SHP77 (cell line): ENCODE results near the gene BIRC2.

Experiments
- DNase-seq, 2 experiments: peaks; one replicate each; lab custom pipeline; 2025; lab: John Stamatoyannopoulos, UW

BIRC2 gene

DNA sequence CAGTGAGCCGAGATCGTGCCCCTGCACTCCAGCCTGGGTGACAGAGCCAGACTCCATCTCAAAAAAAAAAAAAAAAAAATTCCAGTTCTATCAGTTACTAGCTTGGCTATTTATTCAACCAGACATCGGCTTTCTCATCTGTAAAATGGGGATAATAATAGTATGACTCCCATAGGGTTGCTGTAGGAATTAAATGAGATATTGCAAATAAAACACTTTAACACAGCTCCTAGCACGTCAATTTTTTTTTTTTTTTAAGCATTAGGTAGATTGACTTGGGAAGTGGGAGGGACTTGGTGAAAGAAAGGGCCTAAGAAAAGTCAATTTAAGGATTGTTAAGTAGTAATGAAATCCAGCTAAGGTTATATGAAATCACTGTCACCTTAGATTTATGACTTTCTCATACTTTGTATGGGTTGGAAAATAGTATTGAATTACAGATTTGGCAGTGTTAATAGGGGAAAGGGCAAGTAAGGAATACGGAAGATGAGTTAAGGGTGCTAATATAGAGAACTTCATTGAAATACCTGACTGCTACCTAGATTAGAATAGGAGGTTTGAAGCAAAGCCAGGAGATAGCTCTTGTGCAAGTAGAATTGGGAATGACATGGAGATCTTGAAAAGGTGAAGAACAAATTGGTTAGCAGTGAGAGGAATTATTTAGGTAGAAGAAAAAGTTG, 28.8 kb downstream of the BIRC2 start:
- no peak for DNase-seq

DNA sequence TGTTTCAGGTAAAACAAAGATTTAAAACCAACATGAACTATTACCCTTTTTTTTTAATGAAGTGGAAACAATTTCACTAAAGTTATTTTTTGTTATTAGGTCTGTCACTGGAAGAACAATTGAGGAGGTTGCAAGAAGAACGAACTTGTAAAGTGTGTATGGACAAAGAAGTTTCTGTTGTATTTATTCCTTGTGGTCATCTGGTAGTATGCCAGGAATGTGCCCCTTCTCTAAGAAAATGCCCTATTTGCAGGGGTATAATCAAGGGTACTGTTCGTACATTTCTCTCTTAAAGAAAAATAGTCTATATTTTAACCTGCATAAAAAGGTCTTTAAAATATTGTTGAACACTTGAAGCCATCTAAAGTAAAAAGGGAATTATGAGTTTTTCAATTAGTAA, 30.9 kb downstream of the BIRC2 start:
- DNase-seq = no peak

DNA sequence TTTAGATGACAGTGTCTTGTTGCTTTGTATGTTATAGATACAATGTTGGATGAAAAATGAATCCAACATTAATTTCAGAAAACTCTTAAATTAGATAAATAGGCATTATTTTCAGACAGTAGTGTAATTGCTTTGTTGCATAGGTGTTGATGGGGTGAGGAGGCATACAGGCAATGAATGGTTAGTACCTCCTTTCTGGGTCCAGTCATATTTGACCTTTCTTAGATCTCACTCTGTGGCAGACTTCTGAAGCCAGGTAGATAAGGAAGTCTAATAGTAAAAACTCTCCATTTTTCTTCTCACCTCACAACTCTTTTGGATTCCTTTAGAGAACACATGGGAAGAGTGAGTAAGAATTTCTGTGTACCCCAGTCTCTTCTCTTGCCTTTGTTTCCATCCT, 31.8 kb downstream of the BIRC2 start:
- no peak for DNase-seq

DNA sequence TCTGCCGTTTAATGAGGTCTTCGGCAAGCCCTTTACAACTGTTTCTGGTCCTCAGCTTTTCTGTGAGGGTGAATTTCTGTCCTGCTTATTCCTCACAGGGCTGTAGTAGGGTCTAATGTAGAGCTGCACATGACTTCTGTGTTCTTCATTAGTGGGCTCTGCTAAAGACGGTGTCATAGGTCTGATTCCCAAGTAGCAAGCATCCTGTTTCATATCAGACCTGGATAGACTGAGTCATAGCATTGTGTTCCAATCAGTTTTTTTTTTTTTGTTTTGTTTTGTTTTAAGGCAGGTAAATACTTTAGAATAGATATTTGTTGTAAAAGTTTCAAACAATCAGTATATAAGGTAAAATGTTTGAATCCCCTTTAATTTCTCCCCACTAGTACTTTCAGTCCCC, 35.4 kb downstream of the BIRC2 start:
- DNase-seq = no peak

DNA sequence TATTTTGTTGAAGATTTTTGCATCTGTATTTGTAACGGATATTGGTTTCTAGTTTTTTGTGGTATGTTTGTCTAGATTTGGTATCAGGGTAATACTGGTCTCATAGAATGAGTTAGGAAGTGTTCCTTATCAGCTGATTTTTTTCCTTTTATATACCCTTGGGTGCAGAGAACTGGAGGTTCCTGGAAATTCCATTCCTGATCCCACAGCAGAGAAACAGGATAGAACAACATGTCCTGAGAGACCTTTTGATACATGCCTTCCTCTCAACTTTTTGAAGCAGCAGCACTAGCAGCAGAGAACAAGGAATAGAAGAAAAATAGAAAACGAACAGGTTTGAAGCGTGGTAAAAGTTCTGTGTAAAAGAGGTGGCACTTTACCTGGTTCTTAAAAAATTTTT, 36.8 kb downstream of the BIRC2 start:
- no peak for DNase-seq

DNA sequence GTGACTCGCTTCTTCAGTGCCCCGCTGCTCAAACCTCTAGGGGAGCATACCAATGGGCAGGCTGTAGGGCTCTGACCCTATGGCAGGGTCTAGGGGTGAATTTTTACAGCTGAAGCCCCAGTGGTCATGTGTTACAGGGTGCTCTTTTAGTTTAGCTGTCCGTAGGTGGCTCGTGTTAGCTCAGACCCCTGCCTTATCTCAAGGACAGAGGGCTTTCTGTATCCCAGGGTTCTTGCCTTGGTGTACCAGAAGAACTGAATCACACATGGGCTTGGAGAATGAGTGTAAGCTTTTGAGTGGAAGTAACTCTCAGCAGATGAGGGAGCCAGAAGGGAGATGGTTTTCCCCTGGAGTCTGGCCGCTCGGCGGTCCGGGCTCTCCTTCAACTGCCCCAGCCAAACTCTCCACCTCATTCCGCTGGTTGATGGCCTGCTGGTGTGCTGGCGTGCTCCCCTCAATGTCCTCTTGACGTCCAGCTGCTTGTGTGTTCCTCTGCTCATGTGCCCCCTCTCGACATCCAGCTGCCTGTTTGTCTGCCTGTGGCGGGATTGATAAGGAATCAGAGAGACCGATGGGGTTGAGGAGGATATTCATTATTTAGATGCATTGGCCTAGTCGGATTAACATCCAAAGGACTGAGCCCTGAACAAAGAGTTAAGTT, 37.5 kb downstream of the BIRC2 start:
- DNase-seq = no peak

DNA sequence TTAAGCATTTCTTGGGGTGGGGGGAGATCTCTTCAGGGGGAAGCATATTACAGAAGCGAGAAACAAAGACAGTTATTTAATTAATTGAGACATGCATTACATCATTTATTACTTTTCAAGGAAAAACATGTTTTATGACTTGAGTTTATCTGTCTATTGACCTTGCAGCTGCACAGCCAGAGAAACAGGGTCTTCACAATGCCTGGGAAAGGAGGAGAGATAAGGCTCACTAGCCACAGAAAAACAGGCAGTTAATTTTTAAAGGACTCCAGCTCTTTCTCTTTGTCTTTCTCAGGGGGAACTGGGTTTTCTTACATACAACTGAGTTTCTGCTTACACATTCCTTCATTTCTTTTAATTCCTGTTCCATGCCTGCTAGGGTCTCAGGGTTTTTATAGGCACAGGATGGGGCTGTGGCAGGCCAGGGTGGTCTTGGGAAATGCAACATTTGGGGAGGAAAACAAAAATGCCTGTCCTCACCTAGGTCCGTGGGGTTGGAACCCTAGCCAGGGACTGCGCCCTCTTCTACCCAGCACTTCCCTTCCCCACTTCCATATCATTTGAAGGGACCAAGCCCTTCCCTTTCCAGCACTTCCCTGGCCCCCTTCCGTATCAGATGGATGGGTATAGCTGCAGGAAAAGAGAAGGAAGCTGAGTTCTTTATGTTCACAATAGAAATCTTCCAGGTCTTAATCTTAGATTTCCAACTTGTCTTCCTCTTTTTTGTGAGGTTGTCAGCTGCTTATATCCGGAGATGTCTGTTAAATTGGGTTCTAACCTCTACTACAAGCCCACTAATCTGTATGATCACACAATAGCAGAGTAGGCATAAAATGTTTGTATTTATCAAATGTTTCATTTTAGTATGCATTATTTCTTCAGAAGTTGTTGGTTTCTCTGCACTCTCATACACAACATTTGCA, 38.3 kb downstream of the BIRC2 start:
- no peak for DNase-seq

DNA sequence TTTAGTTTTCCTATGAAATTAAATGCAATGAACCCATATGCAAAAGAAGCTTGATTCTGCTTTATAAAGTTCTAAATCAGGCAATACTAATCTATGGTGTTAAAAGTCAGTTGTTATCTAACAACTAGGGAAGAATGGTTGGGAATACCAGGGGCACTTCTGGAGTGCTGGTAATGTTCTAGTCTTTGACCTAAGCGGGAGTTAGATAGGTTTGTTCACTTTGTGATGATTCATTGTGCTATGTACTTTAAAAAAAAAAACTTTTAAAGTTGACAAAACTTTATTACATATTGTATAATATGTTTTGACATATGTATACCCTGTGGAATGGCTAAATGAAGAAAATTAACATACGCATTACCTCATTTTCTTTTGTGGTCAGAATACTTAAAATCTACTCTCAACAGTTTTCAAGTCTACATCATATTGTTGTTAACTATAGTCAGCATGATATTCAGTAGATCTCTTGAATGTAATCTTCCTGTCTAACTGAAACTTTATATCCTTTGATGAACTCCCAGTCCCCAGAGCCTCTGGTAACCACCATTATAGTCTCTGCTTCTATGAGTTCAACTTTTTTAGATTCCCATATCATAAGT, 39.2 kb downstream of the BIRC2 start:
- no peak for DNase-seq

DNA sequence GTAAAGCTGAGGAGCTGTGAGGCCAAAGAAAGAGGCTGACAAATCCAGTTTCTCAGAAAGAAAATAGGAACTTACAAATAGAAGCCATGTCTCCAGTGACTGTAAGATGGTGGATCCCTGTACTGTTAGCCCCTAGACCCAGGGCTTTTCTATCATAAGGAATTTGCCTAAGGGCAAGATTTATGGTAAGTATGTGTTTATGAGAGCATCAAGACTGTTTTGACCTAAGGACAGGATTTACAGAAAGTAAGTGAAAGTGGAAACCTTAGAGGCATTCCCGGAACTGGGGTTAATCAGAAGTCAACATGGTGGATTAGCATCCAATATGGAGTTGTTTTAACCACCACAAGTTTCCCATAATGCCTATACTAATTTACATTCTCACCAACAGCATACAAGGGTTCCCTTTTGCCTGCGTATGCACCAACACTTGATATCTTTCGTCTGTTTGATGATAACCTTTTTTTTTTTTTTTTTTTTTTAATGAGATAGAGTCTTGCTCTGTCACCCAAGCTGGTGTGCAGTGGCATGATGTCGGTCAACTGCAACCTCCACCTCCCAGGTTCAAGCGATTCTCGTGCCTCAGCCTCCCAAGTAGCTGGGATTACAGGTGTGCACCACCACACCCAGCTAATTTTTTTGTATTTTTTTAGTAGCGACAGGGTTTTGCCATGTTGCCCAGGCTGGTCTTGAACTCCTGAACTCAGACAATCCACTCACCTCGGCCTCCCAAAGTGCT, 40.2 kb downstream of the BIRC2 start:
- no peak for DNase-seq

DNA sequence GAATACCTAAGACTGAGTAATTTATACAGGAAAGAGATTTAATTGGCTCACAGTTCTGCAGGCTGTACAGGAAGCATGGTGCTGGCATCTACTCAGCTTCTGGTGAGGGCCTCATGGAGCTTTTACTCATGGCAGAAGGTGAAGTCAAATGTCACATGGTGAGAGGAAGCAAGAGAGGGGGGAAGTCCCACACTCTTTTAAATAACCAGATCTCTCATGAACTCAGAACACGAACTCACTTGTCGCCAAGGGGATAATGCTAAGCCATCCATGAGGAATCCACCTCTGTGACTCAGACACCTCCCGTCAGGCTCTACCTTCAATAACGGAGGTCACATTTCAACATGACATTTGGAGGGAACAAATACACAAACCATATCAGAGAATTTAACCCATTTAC, 42.2 kb downstream of the BIRC2 start:
- no peak for DNase-seq

DNA sequence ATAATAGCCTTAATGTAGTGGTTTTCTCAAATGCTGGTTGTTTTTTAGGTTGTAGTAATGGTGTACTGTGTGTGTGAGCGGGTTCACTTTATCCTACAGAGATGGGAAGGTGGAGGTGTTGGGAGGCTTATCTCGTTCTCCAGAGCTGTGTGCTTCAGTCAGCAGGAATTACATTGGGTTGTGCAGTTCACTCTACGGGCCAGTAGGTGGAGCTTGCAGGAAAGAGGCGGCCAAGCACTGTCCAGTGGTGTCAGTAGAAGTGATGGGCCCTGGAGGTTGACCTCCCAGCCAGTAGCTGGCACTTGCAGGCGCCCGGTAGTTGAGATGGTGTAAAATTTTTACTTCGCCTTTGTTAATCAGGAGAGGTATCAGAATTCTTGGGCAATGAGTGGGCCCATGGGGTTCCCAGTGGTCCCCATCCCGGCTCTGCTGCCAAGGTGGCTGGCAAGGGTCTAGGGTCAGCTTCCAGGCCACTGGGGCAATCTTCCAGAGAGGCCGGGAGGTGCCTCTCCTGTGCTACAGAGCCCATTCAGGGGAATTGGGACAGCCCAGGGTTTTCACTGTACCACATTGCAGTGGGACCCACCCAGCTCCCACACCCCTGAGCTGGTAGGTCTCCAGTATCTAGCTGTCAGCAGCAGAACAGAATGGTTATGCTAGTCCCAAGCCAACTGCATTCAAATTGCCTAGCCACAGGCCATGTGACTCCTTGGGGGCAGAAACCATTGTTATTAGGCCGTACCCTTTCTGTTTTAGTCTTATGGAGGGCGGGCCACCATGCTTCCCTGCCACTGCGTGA, 43.9 kb downstream of the BIRC2 start:
- peak; percentile 28 to 58 for DNase-seq

DNA sequence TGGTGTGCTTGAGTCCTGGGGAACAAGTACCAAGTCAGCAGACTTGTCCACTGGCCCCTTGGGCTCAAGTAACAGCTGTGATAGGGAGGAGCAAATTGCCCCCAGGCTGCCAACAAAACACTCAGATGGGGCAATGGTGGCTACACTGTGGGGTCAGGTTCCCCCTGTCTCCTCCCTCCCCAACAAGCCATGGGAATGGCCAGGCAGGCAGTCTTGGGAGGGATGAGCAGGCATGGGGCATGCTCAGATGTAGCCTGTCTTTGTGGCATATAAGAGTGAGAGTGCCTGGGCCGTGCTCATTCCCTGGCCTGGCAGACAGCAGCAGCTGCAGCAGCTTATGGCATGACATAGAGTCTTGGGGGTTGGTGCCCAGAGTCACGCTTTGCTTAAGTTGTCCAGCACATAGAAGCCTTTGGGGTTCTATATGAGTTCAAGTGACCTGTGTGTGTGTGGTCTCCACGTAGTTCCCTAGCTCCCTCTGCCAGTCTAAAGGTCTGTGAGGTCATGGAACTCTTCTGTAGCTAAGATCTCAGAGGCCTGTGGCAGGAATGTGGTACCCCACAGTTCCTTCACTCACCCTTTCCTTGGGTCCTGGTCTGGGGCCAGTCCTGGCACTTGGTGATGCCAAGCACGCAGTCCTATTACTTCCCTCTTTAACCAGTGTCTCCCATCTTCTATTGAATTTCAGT, 44.7 kb downstream of the BIRC2 start:
- no peak for DNase-seq

DNA sequence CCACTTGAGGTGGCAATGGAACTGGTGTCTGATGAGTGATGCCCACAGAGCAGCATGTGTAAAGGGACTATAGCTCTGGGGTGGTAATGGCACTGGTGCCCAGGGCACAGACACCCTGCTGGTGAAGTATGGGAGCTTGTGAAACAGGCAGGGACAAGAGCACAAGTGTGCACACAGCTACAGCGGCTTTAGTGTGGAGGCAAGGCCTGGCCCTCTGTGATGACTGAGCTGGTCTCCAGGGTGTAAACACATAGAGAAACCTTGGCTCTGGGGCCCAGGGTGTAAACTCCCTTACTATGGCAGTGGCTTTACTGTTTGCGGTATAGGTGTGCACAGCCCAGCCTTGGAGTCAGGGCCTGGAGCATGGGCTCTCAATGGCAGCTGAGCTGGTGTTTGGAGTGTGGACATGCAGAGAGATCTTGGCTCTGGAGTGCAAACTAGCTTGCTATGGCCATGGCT, 46.3 kb downstream of the BIRC2 start:
- no peak for DNase-seq

DNA sequence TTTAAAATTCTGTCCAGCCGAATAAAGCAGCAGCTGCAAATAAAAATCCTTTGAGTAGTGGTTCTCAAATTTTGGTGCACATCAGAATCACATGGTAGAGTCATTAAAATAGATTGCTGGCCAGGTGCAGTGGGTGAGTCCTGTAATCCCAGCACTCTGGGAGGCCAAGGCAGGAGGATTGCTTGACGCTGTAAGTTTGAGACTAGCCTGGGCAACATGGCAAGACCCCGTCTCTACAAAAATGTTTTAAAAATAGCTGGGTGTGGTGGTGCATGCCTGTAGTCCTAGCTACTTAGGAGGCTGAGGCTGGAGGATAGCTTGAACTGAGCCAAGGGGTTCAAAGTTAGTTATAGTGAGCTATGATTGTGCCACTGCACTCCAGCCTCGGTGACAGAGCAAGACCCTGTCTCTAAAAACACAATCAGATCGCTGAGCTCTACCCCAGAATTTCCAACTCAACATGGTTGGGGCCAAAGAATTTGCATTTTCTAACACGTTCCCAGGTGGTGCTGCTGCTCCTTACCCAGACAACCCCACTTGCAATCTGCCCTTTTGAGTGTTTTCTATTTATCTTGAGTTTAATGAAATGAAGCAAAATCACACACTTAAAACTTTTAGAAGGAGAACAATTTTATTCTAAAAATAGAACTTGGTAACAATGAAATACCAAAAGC, 48.8 kb downstream of the BIRC2 start:
- DNase-seq = no peak

DNA sequence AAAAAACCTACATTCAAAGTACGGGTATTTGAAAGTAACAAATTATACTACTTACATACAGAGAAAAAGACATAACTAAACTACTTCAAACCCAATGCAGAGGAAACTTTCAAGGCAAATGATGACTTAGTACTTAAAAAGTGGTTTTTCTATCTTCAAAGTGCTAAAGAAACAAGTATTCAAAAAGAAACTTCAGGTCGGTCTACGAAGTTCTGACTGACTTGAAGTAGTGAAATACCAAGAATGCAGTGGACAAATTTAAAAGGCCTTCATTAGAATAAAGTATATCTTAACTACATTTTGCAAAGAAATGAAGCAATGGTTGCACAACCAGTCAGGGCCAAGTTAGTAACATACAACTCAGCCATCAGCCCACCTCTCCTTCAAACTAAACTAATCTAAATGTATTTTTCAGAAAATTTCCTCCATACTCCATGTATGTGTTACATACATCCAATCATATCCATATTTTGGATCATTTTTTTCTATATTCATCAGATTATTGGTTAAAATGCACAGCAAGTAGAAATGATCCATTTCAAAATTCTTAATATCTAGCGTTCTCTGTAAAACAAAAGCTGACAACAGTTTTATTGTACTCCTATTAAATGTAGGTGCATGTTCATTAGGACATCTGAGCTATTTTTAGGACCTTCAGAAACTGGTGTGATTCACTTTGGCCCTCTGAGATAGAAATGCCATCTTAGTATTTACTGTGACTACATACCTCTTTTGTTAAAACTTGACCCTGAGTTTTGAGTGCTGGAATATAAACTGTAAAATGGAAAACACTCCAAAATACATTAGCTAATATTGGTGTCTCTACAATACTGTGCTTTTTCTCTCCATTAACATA, 49.9 kb downstream of the BIRC2 start:
- DNase-seq = no peak

DNA sequence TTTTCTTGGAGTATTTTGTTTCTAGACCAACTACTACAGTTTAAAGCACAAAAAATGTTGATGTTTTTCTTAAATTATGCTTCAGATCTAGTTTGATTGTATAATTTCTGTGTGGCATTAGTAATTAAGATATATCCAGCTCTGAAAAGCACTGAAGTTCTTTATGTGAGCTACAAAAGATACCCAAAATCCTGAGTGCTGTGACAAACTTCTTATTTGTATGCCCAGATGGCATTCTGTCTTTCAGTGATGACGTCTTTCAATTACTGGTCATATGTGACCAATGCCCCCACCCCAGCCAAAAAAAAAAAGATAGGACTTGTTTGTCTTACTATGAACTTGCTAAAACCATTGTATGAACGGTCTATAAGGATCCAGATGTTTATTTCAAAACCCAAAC, 51.3 kb downstream of the BIRC2 start:
- DNase-seq = no peak

DNA sequence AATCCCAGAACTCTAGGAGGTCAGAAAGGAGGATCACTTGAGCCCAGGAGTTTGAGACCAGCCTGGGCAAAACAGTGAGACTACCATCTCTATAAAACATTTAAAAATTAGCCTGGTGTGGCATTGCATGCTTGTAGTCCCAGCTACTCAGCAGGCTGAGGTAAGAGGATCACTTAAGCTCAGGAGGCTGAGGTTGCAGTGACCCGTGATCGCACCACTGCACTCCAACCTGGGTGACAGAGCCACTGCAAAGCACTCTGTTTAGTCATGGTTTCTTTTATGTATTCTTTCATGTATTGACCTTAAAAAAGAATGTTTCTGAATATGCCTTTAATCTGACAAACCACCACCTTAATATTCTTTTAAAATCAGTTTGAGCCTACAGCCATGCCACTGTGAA, 52.2 kb downstream of the BIRC2 start:
- DNase-seq = no peak

DNA sequence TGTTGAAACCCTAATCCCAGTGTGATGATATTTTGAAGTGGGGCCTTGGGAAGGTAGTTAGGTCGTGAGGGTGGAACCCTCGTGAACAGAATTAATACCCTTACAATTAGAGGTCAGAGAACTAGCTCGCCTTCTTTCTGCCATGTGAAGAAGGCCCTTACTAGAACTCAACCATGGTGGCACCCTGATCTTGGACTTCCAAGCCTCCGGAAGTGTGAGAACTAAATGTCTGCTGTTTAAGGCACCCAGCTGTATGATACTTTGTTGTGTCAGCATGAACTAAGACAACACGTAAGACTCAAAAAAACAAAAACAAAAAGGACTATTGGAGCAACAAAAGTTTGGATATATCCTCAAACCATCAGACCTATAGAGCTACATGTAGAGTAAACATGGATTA, 53.6 kb downstream of the BIRC2 start:
- DNase-seq = no peak

DNA sequence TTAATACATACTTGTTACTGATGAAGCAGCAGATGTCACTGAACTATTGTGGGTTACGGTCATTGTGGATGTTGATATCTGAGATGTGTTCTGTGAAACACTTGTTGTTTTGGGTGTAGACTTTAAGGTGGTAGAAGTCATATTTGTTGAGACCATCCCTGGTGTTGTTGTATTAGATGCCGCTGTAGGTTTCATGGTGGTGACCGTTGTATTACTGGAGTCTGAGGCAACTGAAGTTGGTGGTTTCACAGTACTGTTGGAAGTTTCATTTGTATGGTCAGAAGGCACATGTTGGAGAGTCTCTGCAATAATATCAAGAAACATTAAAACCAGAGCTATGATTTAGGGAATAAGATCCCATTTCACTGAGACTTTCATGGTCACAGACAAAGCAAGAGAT, 54.9 kb downstream of the BIRC2 start:
- no peak for DNase-seq
